Measurements from ENCODE around the gene LRRC31.
A peak's percentile ranks its signal among the peaks of the same experiment; 100 is the strongest.

The LRRC31 gene

GRCh38 chr3:169865176-169865767, 4.5 kb downstream of the LRRC31 start:
- Histone ChIP-seq H3K27me3 (ENCODE audit: control insufficient read depth, low read length) (no peaks in the 10 kb centered on the region), H3K9me2 (replicated peaks; ENCODE audit: control insufficient read depth, low read length) (no peaks in the 10 kb centered on the region), H3K4me1 (ENCODE audit: control insufficient read depth, low read length) (peaks cover 44% of the 10 kb centered on the region), H4K20me1 (ENCODE audit: control insufficient read depth, insufficient read depth, low read depth, low read length) (no peaks in the 10 kb centered on the region), H3K27ac (ENCODE audit: low read depth, low read length) (no peak overlapping the region), H3K4me2 (ENCODE audit: low read length) (peak overlapping the region; percentile 2; the same call in 1 of the 2 replicates), H3K36me3 (ENCODE audit: control insufficient read depth, low read length) (no peaks in the 10 kb centered on the region), H3K9me3 (ENCODE audit: control insufficient read depth, insufficient read depth, low read length) (no peaks in the 10 kb centered on the region), H3F3A (ENCODE audit: control insufficient read depth, insufficient read depth) (no peaks in the 10 kb centered on the region), H3K4me3 (ENCODE audit: low read length) (no peak overlapping the region), H3K79me2 (ENCODE audit: control insufficient read depth, low read length) (no peaks in the 10 kb centered on the region)
- TF ChIP-seq EZH2phosphoT487 (IDR thresholded peaks at IDR 0.05; ENCODE audit: borderline replicate concordance, low read length) (no peak), CTCF (IDR thresholded peaks at IDR 0.05; ENCODE audit: low read depth, low read length, poor library complexity, severe bottlenecking) (peak; percentile 17)

GRCh38 chr3:169864270-169864669, 5.5 kb downstream of the LRRC31 start:
- Histone ChIP-seq H3K4me3 (ENCODE audit: low read length) (no peak overlapping the region), H3K79me2 (ENCODE audit: control insufficient read depth, low read length) (no peaks in the 10 kb centered on the region), H3K9me2 (replicated peaks; ENCODE audit: control insufficient read depth, low read length) (no peaks in the 10 kb centered on the region), H3K4me1 (ENCODE audit: control insufficient read depth, low read length) (peaks cover 37% of the 10 kb centered on the region), H3K36me3 (ENCODE audit: control insufficient read depth, low read length) (no peaks in the 10 kb centered on the region), H4K20me1 (ENCODE audit: control insufficient read depth, insufficient read depth, low read depth, low read length) (no peaks in the 10 kb centered on the region), H3F3A (ENCODE audit: control insufficient read depth, insufficient read depth) (no peaks in the 10 kb centered on the region), H3K27me3 (ENCODE audit: control insufficient read depth, low read length) (no peaks in the 10 kb centered on the region), H3K27ac (ENCODE audit: low read depth, low read length) (no peak overlapping the region), H3K4me2 (ENCODE audit: low read length) (no peak overlapping the region), H3K9me3 (ENCODE audit: control insufficient read depth, insufficient read depth, low read length) (no peaks in the 10 kb centered on the region)
- TF ChIP-seq EZH2phosphoT487 (IDR thresholded peaks at IDR 0.05; ENCODE audit: borderline replicate concordance, low read length) (no peak), CTCF (IDR thresholded peaks at IDR 0.05; ENCODE audit: low read depth, low read length, poor library complexity, severe bottlenecking) (no peak)

GRCh38 chr3:169863458-169863899, 6.3 kb downstream of the LRRC31 start:
- TF ChIP-seq EZH2phosphoT487 (IDR thresholded peaks at IDR 0.05; ENCODE audit: borderline replicate concordance, low read length) = no peak
- TF ChIP-seq CTCF (IDR thresholded peaks at IDR 0.05; ENCODE audit: low read depth, low read length, poor library complexity, severe bottlenecking) = peak; percentile 97
- H3K27ac ChIP-seq (ENCODE audit: low read depth, low read length) = no peak overlapping the region
- H3K79me2 ChIP-seq (ENCODE audit: control insufficient read depth, low read length) = no peaks in the 10 kb centered on the region
- H3K27me3 ChIP-seq (ENCODE audit: control insufficient read depth, low read length) = no peaks in the 10 kb centered on the region
- no peaks in the 10 kb centered on the region for H3K9me2 ChIP-seq (replicated peaks; ENCODE audit: control insufficient read depth, low read length)
- no peaks in the 10 kb centered on the region for H3F3A ChIP-seq (ENCODE audit: control insufficient read depth, insufficient read depth)
- H3K36me3 ChIP-seq (ENCODE audit: control insufficient read depth, low read length) = no peaks in the 10 kb centered on the region
- H4K20me1 ChIP-seq (ENCODE audit: control insufficient read depth, insufficient read depth, low read depth, low read length) = no peaks in the 10 kb centered on the region
- no peaks in the 10 kb centered on the region for H3K9me3 ChIP-seq (ENCODE audit: control insufficient read depth, insufficient read depth, low read length)
- H3K4me2 ChIP-seq (ENCODE audit: low read length) = peak overlapping the region; percentile 57
- peaks cover 37% of the 10 kb centered on the region for H3K4me1 ChIP-seq (ENCODE audit: control insufficient read depth, low read length)
- peak overlapping the region; percentile 34 for H3K4me3 ChIP-seq (ENCODE audit: low read length)

Measured in DOHH2 (cell line).